IPS-20b (cell line): ENCODE measurements around the gene NXT1.
"Not testable (repeated sequence)": the region's sequence is repeated elsewhere in the genome, so short reads cannot be mapped to it uniquely, and the experiment has no call there.

Experiments
- H3K27ac ChIP-seq: one replicate; pipeline ENCODE4 v1.5.1; 2013; ENCODE audit warnings: low read length
- H3K27me3 ChIP-seq: 2 replicates; pipeline ENCODE4 v1.6.1; 2013; ENCODE audit warnings: mild to moderate bottlenecking, low read length, inconsistent platforms; ENCODE audit not compliant: insufficient read depth
- H3K36me3 ChIP-seq: 2 replicates; pipeline ENCODE4 v1.6.1; 2013; ENCODE audit warnings: low read depth, mild to moderate bottlenecking, inconsistent platforms, low read length, moderate library complexity; ENCODE audit not compliant: insufficient read depth
- H3K4me1 ChIP-seq: 2 replicates; pipeline ENCODE4 v1.6.1; 2013; ENCODE audit warnings: mild to moderate bottlenecking, control low read depth, inconsistent platforms, low read length, moderate library complexity; ENCODE audit not compliant: insufficient read depth
- H3K4me3 ChIP-seq: 2 replicates; pipeline ENCODE4 v1.5.1; 2013; ENCODE audit warnings: mild to moderate bottlenecking, low read length, inconsistent platforms
- H3K9ac ChIP-seq: 2 replicates; pipeline ENCODE4 v1.6.1; 2013; ENCODE audit warnings: low read depth, mild to moderate bottlenecking, inconsistent platforms, low read length, moderate library complexity
- H3K9me3 ChIP-seq: 2 replicates; pipeline ENCODE4 v1.6.1; 2013; ENCODE audit warnings: mild to moderate bottlenecking, low read depth, low read length, inconsistent platforms; ENCODE audit not compliant: insufficient read depth

NXT1 gene

DNA sequence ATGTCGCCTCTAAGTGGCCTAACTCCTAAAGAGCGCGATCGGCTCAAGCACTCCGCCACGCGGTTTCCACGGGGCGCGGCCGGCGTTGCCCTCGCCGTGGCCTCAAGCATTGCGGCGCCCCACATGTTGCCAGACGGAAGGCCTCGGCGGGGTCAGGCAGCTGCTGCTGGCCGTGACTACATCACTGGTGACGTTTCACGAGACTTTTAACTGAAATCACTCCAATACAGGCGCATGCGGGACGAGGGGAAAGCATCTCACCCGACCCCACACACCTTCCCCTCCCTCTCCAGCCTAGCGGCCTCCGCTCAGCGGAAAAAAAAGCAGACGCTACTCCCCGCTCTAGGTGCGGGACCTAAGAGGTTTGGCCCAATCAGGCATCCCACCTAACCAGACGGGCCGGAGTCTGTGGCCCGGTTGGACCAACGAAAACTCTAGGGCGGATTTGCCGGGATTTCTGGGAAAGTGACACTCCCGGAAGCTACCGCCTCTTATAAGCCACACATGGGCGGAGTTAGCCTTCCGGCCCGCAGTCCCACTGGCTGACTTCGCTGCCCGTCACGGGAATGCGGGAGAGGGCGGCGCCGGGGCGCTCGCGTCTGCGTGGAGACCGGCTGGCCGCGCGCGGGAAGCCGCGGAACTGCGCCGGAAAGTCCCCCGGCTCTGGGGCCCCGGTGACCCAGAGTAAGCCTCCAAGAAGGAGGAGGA lies at the start of gene NXT1:
Gene NXT1 (plus strand): TSS at position 596 of the 708 bp plus-strand sequence. CDS start 3,251 bp downstream, outside the sequence.
- H3K9ac ChIP-seq: peak within 1 kb of the TSS; percentile 91; the same call in 1 of the 2 replicates
- H3K27me3 ChIP-seq: no peaks in the 10 kb centered on the region
- H3K9me3 ChIP-seq: no peaks in the 10 kb centered on the region
- H3K4me1 ChIP-seq: peaks cover 15% of the 10 kb centered on the region; the same call in 1 of the 2 replicates
- H3K27ac ChIP-seq: peak within 1 kb of the TSS; percentile 72
- peak within 1 kb of the TSS; percentile 96 for H3K4me3 ChIP-seq
- H3K36me3 ChIP-seq: peaks cover 18% of the 10 kb centered on the region

DNA sequence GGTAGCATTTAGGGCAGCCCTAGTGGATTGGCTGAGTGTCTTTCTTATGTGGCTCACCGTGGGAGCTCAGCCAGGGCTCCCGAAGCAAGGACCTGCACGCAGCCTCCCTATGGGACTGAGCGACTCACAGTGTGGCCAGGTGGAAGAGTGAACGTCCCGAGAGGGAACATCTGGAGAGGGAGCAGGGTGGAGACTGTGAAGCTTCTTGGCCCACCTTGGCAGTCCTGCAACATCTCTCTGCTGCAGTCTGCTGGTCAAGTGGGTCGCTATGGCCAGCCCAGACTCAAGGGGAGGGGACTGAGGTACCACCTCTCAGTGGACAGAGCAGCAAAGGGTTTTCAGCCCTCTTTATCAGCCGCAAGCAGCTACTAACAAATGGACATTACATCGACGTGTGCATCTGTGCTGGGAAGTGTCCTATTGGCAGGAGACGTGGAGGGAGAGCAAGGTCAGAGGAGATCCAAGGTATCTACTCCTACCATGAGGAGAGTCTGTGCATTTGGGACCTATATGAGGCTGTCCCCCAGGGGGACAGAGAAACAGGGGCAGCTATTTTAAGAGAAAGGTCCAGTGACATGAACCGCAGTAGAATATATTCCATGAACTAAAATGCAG lies 49.0 kb upstream of the NXT1 start:
- H3K27ac ChIP-seq: no peak overlapping the region
- H3K27me3 ChIP-seq: no peaks in the 10 kb centered on the region
- H3K9me3 ChIP-seq: no peaks in the 10 kb centered on the region
- H3K4me1 ChIP-seq: no peaks in the 10 kb centered on the region; the same call in 1 of the 2 replicates
- no peaks in the 10 kb centered on the region for H3K36me3 ChIP-seq
- H3K9ac ChIP-seq: no peak overlapping the region
- H3K4me3 ChIP-seq: no peak overlapping the region

DNA sequence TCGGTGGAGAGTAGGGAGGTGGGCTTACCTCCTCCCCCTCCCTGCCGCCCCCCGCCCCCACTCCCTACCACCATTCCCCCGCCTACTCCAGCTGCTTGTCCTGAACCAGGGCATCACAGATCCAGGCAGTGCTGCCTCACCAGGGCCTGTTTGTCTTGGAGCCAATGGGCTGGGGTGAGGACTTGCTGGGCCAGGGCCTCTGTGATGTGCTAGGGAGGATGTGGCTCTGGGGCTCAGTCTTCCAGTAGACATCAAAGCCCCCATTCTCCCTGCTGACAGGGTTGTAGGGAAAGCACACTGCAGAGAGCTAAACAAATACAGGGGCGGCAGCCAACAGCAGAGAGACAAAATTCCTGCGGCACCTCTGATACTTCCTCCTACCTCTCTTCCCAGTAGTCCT lies 48.2 kb upstream of the NXT1 start:
- Histone ChIP-seq H3K9ac (no peak overlapping the region), H3K4me3 (no peak overlapping the region), H3K9me3 (no peaks in the 10 kb centered on the region), H3K27ac (no peak overlapping the region), H3K36me3 (no peaks in the 10 kb centered on the region), H3K27me3 (no peaks in the 10 kb centered on the region), H3K4me1 (no peaks in the 10 kb centered on the region; the same call in 1 of the 2 replicates)

DNA sequence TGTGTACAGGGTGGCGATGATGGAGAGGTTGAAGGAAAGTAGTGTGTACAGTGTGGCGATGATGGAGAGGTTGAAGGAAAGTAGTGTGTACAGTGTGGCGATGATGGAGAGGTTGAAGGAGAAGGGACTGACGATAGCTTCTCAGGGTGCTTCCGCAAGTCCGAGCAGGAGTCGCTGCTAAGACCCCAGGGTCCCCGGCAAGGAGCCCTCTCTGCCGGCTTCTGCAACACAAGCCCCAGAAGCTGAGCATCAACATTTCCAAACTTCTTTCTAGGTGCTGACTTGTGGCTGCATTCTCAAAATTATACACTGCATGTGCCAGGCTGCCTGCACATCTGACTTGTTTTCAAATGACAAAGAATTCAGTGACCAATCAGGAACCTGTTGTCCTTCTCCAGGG lies 47.8 kb upstream of the NXT1 start:
- no peaks in the 10 kb centered on the region for H3K4me1 ChIP-seq
- H3K27me3 ChIP-seq: no peaks in the 10 kb centered on the region
- no peak overlapping the region for H3K9ac ChIP-seq
- H3K36me3 ChIP-seq: no peaks in the 10 kb centered on the region
- no peak overlapping the region for H3K27ac ChIP-seq
- H3K9me3 ChIP-seq: no peaks in the 10 kb centered on the region
- no peak overlapping the region for H3K4me3 ChIP-seq

DNA sequence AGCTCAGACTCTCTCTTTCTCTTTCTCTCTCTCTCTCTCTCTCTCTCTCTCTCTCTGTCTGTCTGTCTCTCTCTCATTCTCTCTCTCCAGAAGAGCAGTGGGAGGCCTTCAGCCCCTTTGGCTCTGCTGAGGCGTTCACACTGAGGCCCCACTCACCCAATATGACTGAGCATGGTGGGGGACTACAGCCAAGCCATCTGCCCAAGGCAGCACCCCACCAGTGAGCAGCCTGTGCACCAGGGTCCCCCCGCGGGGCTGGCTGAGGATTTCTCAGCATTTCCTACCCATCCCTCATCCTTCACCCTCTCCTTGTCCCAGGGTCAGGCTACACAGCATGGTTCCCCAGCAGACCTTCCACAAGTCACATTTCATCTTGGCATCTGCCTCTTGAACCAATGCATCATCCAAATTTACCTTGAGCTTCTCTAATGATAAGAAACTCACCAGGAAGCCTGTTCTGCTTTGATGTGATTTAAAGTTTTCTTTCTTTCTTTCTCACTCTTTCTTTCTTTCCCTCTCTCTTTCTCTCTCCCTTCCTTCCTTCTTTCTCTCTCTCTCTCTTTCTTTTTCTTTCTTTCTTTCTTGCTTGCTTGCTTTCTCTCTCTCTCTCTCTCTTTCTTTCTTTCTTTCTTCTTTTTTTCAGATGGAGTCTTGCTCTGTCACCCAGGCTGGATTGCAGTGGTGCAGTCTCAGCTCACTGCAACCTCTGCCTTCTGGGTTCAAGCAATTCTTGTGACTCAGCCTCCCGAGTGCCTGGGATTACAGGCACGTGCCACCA lies 47.1 kb upstream of the NXT1 start:
- Histone ChIP-seq H3K27ac (no peak overlapping the region), H3K27me3 (no peaks in the 10 kb centered on the region), H3K9me3 (no peaks in the 10 kb centered on the region), H3K4me3 (no peak overlapping the region), H3K4me1 (no peaks in the 10 kb centered on the region), H3K9ac (no peak overlapping the region), H3K36me3 (no peaks in the 10 kb centered on the region)

DNA sequence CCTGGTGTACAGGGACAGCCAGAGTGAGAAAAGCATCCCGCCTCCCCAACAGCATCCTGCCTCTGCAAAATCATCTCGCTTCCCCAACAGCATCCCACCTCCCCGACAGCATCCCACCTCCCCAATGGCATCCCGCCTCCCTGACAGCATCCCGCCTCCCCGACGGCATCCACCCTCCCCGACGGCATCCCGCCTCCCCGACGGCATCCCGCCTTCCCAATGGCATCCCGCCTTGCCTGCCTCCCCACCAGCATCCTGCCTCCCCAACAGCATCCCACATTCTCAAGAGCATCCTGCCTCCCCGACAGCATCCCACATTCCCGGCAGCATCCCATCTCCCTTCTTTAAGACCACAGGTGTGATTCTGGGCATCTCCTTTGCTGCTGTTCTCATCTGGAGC lies 46.0 kb upstream of the NXT1 start:
- no peaks in the 10 kb centered on the region for H3K36me3 ChIP-seq
- H3K4me1 ChIP-seq: no peaks in the 10 kb centered on the region
- H3K27ac ChIP-seq: no peak overlapping the region
- no peak overlapping the region for H3K9ac ChIP-seq
- no peaks in the 10 kb centered on the region for H3K27me3 ChIP-seq
- no peaks in the 10 kb centered on the region for H3K9me3 ChIP-seq
- H3K4me3 ChIP-seq: no peak overlapping the region

DNA sequence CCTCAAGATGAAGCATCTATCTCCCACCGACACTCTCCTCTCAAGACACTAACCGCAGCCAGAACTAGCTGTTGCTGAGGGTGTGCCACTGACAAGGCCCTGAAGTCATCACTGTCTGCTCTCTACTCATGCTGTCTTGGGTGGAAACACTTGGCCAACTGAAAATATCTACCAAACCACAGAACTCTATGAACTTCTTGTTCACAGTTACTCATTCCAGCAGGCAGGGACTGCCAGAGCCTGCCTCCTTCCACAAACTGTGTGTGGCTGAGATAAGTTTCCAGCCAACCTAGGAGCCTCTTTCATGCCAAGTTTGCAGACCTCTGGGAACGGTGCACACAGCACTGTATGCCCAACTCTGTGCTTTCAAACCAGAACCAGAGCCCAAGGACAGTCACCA lies 45.5 kb upstream of the NXT1 start:
- Histone ChIP-seq H3K9me3 (no peaks in the 10 kb centered on the region), H3K4me1 (no peaks in the 10 kb centered on the region), H3K36me3 (no peaks in the 10 kb centered on the region), H3K4me3 (no peak overlapping the region), H3K27me3 (no peaks in the 10 kb centered on the region), H3K27ac (no peak overlapping the region), H3K9ac (no peak overlapping the region)

DNA sequence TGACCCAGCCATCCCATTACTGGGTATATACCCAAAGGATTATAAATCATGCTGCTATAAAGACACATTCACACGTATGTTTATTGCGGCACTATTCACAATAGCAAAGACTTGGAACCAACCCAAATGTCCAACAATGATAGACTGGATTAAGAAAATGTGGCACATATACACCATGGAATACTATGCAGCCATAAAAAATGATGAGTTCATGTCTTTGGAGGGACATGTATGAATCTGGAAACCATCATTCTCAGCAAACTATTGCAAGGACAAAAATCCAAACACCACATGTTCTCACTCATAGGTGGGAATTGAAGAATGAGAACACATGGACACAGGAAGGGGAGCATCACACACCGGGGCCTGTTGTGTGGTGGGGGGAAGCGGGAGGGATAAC lies 43.2 kb upstream of the NXT1 start:
- H3K36me3 ChIP-seq, H3K27ac ChIP-seq, H3K27me3 ChIP-seq, H3K9me3 ChIP-seq, H3K4me3 ChIP-seq, H3K4me1 ChIP-seq, H3K9ac ChIP-seq: not testable (repeated sequence)

DNA sequence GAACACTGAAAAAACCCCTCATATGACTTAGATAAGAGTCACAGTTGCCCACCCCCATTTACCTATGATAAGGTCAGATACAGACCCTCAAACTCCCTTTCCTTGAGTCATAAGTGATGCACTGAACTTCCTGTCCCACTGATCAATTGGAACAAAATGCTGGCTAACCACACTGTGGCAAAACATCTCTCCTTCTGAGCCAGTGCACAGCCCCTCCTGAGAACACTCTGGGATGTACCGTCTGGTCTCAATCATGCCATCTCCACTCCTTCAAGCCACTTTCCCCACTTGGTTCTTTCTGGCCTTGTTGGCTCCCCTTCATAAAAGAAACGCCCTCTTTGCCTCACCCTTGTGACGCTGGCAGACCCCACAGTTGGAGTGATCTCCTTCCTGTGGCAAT lies 42.6 kb upstream of the NXT1 start:
- H3K9me3 ChIP-seq: no peaks in the 10 kb centered on the region
- no peaks in the 10 kb centered on the region for H3K27me3 ChIP-seq
- no peak overlapping the region for H3K27ac ChIP-seq
- H3K4me3 ChIP-seq: no peak overlapping the region
- no peaks in the 10 kb centered on the region for H3K36me3 ChIP-seq
- H3K9ac ChIP-seq: no peak overlapping the region
- H3K4me1 ChIP-seq: no peaks in the 10 kb centered on the region

DNA sequence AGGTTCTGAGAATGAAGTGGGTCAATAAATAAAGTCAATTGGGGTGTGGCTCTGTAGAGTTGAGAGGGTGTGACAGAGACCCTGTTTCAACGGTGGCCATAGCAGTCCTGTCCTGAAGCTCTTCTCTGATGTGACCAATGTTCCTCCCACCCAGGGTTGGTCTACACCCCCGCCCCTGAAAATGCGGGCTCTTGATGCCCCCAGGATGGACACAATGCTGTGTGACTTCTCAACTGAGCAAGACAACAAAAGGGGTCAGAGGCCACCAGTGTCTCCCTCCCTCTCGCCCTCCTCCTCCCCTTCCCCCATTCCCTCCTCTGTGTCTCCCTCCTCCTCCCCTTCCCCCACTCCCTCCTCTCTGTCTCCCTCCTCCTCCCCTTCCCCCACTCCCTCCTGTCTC lies 41.7 kb upstream of the NXT1 start:
- no peaks in the 10 kb centered on the region for H3K36me3 ChIP-seq
- H3K27me3 ChIP-seq: no peaks in the 10 kb centered on the region
- H3K9me3 ChIP-seq: no peaks in the 10 kb centered on the region

DNA sequence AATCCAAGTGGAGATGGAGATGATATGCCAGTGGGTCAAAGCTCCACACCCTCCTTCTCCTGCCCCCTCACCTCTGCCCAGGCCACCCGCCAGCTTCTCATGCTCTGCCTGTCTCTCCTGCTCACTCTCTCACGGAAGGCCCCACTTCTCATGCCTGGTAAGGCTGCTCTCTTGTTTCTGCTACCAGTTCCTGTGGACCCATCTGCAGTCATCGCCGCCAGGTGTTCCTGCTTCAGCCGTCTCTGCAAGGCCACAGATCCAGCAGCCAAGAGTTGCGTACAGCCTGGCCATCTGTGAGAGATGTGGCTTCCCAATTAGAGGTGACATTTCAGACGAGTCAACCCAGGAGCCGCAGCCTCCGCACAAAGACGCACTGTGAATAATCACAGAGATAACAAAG lies 40.8 kb upstream of the NXT1 start:
- Histone ChIP-seq H3K27ac (no peak overlapping the region), H3K4me3 (no peak overlapping the region), H3K27me3 (no peaks in the 10 kb centered on the region), H3K36me3 (no peaks in the 10 kb centered on the region), H3K9me3 (no peaks in the 10 kb centered on the region), H3K4me1 (no peaks in the 10 kb centered on the region), H3K9ac (no peak overlapping the region)

More for the DNA sequence above, 41.7 kb upstream of the NXT1 start:
- Histone ChIP-seq H3K9ac (no peak overlapping the region), H3K27ac (no peak overlapping the region), H3K4me3 (no peak overlapping the region), H3K4me1 (no peaks in the 10 kb centered on the region)
